IMR-90 (cell line): ENCODE results near the gene ALKBH7. TPM values are rescaled to one million over a fixed set of nuclear protein-coding genes. Genes with fewer than 3 reads are reported as not detected.
A peak's percentile ranks its signal among the peaks of the same experiment; 100 is the strongest.

ENCODE experiments used
- ATAC-seq: fragments of 200-7000 bp; cut with Tn5 transposase; 2 replicates; pipeline ENCODE4 v1.9.1; 2020; ENCODE audit warnings: low read depth, mild to moderate bottlenecking, moderate library complexity
- BruUV-seq: library from RNA; stranded (reverse); fragments of 400-500 nt; replicated peaks from 2 replicates; lab custom pipeline; 2021; lab: Mats Ljungman, UMichigan
- CTCF ChIA-PET: fragments of 300-600 bp; formaldehyde crosslinking; extraction: SDS; loops from one replicate; lab custom pipeline; 2021; ENCODE audit warnings: antibody characterized with exemption; lab: Yijun Ruan, JAX
- POLR2A ChIA-PET: fragments of 300-600 bp; sonication (Branson Sonifier 250); formaldehyde crosslinking; loops from one replicate; lab custom pipeline; 2022; ENCODE audit warnings: antibody characterized with exemption; ENCODE audit not compliant: unreplicated experiment; lab: Charles Lee
- DNase-seq: peaks from one replicate; pipeline ENCODE4 v3.0.0; 2013
- H2AFZ ChIP-seq: replicated peaks from 2 replicates; pipeline ENCODE3; 2013; ENCODE audit warnings: low read length, mild to moderate bottlenecking; ENCODE audit not compliant: poor library complexity
- H2AK5ac ChIP-seq: 2 replicates; pipeline ENCODE4 v1.6.1; 2013; ENCODE audit warnings: low read depth, low read length, inconsistent platforms
- H2AK9ac ChIP-seq: replicated peaks from 2 replicates; pipeline ENCODE3; 2013; ENCODE audit warnings: mild to moderate bottlenecking, low read depth, low read length, moderate library complexity; ENCODE audit not compliant: poor library complexity
- H2BK120ac ChIP-seq: 2 replicates; pipeline ENCODE4 v1.6.1; 2013; ENCODE audit warnings: low read depth, low read length, inconsistent platforms
- H2BK15ac ChIP-seq: 3 replicates; pipeline ENCODE4 v1.6.1; 2013; ENCODE audit warnings: low read depth, low read length, inconsistent platforms
- H2BK20ac ChIP-seq: 2 replicates; pipeline ENCODE4 v1.6.1; 2013; ENCODE audit warnings: low read depth, mild to moderate bottlenecking, inconsistent platforms, low read length, moderate library complexity
- H2BK5ac ChIP-seq: 2 replicates; pipeline ENCODE4 v1.6.1; 2013; ENCODE audit warnings: mild to moderate bottlenecking, low read depth, low read length, inconsistent platforms; ENCODE audit not compliant: poor library complexity, severe bottlenecking
- H3K14ac ChIP-seq: replicated peaks from 2 replicates; pipeline ENCODE4 v1.6.1; 2013; ENCODE audit warnings: low read depth, low read length, inconsistent platforms
- H3K18ac ChIP-seq: 2 replicates; pipeline ENCODE4 v1.6.1; 2013; ENCODE audit warnings: low read depth, low read length, control low read depth
- H3K23ac ChIP-seq: 2 replicates; pipeline ENCODE4 v1.6.1; 2013; ENCODE audit warnings: low read depth, low read length, inconsistent platforms
- H3K27ac ChIP-seq: 2 replicates; pipeline ENCODE4 v1.5.1; 2013; ENCODE audit warnings: mild to moderate bottlenecking, control low read depth, low read length; ENCODE audit not compliant: insufficient read depth
- H3K27me3 ChIP-seq: 2 replicates; pipeline ENCODE4 v1.6.1; 2013; ENCODE audit warnings: low read length; ENCODE audit not compliant: control insufficient read depth, insufficient read depth
- H3K36me3 ChIP-seq: 2 replicates; pipeline ENCODE4 v1.6.1; 2013; ENCODE audit warnings: low read length, mixed read lengths; ENCODE audit not compliant: control insufficient read depth, insufficient read depth
- H3K4ac ChIP-seq: 2 replicates; pipeline ENCODE4 v1.6.1; 2013; ENCODE audit warnings: low read depth, low read length, inconsistent platforms
- H3K4me1 ChIP-seq: 2 replicates; pipeline ENCODE4 v1.6.1; 2013; ENCODE audit warnings: low read length, mixed read lengths; ENCODE audit not compliant: control insufficient read depth, insufficient read depth
- H3K4me2 ChIP-seq: 2 replicates; pipeline ENCODE4 v1.6.1; 2013; ENCODE audit warnings: low read depth, mild to moderate bottlenecking, control low read depth, low read length, moderate library complexity
- H3K4me3 ChIP-seq: 2 replicates; pipeline ENCODE4 v1.5.1; 2013; ENCODE audit warnings: low read depth, mild to moderate bottlenecking, control low read depth, low read length, moderate library complexity; ENCODE audit not compliant: insufficient read depth
- H3K56ac ChIP-seq: 2 replicates; pipeline ENCODE4 v1.6.1; 2013; ENCODE audit warnings: low read length, inconsistent platforms; ENCODE audit not compliant: insufficient read depth; ENCODE audit errors: extremely low read depth
- H3K79me1 ChIP-seq, 2 experiments: 2 replicates each; pipeline ENCODE4 v1.6.1; 2013; ENCODE audit warnings: low read length in 2 of 2, inconsistent platforms in 1 of 2, low read depth in 1 of 2
- H3K9ac ChIP-seq: 2 replicates; pipeline ENCODE4 v1.6.1; 2013; ENCODE audit warnings: low read depth, low read length, control low read depth
- H3K9me1 ChIP-seq: 2 replicates; pipeline ENCODE4 v1.6.1; 2013; ENCODE audit warnings: low read length, inconsistent platforms; ENCODE audit not compliant: insufficient read depth
- H3K9me3 ChIP-seq: 2 replicates; pipeline ENCODE4 v1.6.1; 2013; ENCODE audit warnings: low read length; ENCODE audit not compliant: control insufficient read depth, insufficient read depth
- H4K20me1 ChIP-seq: 2 replicates; pipeline ENCODE4 v1.6.1; 2013; ENCODE audit warnings: low read length, inconsistent platforms; ENCODE audit not compliant: insufficient read depth
- H4K5ac ChIP-seq: 2 replicates; pipeline ENCODE4 v1.6.1; 2013; ENCODE audit warnings: mild to moderate bottlenecking, low read depth, low read length, control low read depth
- H4K8ac ChIP-seq, 2 experiments: 2 replicates each; pipeline ENCODE4 v1.6.1; 2013; ENCODE audit warnings: low read depth in 2 of 2, low read length in 2 of 2, control low read depth in 1 of 2, inconsistent platforms in 1 of 2
- H4K91ac ChIP-seq: 2 replicates; pipeline ENCODE4 v1.6.1; 2013; ENCODE audit warnings: low read depth, low read length, inconsistent platforms; ENCODE audit not compliant: insufficient read depth
- BHLHE40 ChIP-seq: fragments of 150-350 bp; IDR thresholded peaks from 2 replicates; pipeline ENCODE4 v1.6.1; 2016; ENCODE audit warnings: mild to moderate bottlenecking, low read depth, low read length
- CEBPB ChIP-seq: IDR thresholded peaks from 2 replicates; pipeline ENCODE4 v1.6.1; 2012; ENCODE audit warnings: low read depth, low read length, improper control_type of control experiment
- CHD1 ChIP-seq: IDR thresholded peaks from 2 replicates; pipeline ENCODE4 v1.6.1; 2012; ENCODE audit warnings: low read depth, low read length, improper control_type of control experiment
- CTCF ChIP-seq: conservative IDR thresholded peaks from 2 replicates; pipeline ENCODE4 v1.5.1; 2012; ENCODE audit warnings: mild to moderate bottlenecking, low read depth, low read length, improper control_type of control experiment
- ELK1 ChIP-seq: fragments of 150-350 bp; IDR thresholded peaks from 2 replicates; pipeline ENCODE4 v1.6.1; 2016; ENCODE audit warnings: low read depth, mild to moderate bottlenecking, low read length, moderate library complexity, borderline replicate concordance
- FOS ChIP-seq: fragments of 150-350 bp; IDR thresholded peaks from 2 replicates; pipeline ENCODE4 v1.6.1; 2016; ENCODE audit warnings: low read depth, low read length
- MAZ ChIP-seq: IDR thresholded peaks from 2 replicates; pipeline ENCODE4 v1.6.1; 2012; ENCODE audit warnings: low read depth, mild to moderate bottlenecking, low read length, improper control_type of control experiment, moderate library complexity, borderline replicate concordance
- POLR2A ChIP-seq: IDR thresholded peaks from 2 replicates; pipeline ENCODE4 v1.6.1; 2012; ENCODE audit warnings: mild to moderate bottlenecking, low read depth, low read length
- RAD21 ChIP-seq: IDR thresholded peaks from 2 replicates; pipeline ENCODE4 v1.6.1; 2012; ENCODE audit warnings: low read length, improper control_type of control experiment
- RCOR1 ChIP-seq: IDR thresholded peaks from 2 replicates; pipeline ENCODE4 v1.6.1; 2012; ENCODE audit warnings: mild to moderate bottlenecking, low read length, improper control_type of control experiment; ENCODE audit not compliant: insufficient replicate concordance
- RFX5 ChIP-seq: IDR thresholded peaks from 2 replicates; pipeline ENCODE4 v1.8.0; 2012; ENCODE audit warnings: low read depth, mild to moderate bottlenecking, low read length, moderate library complexity
- SMC3 ChIP-seq: fragments of 150-350 bp; IDR thresholded peaks from 2 replicates; pipeline ENCODE4 v1.6.1; 2016; ENCODE audit warnings: low read depth, mild to moderate bottlenecking, antibody characterized with exemption, low read length, moderate library complexity
- USF2 ChIP-seq: fragments of 150-350 bp; IDR thresholded peaks from 2 replicates; pipeline ENCODE4 v1.6.1; 2017; ENCODE audit warnings: mild to moderate bottlenecking, antibody characterized with exemption, low read length, low read depth
- WGBS, 2 experiments: methylation state at CpG; one replicate each; pipeline versions ENCODE4 v1.1.5 to v1.1.7; 2013; ENCODE audit warnings: missing lambda C conversion rate in 2 of 2; ENCODE audit not compliant: insufficient read length in 1 of 2; ENCODE audit errors: extremely low coverage in 2 of 2; 5-methylcytosine and 5-hydroxymethylcytosine counted together
- dilution Hi-C: fragments of 300-500 bp; cut with HindIII; formaldehyde crosslinking; loops from one replicate; pipeline ENCODE4 v1.14.3; 2018; ENCODE audit warnings: low sequenced_read_pairs; ENCODE audit not compliant: unreplicated experiment
- in situ Hi-C: fragments of 300-500 bp; cut with MboI; formaldehyde crosslinking; loops from 3 replicates; pipeline ENCODE4 v1.14.3; 2019; ENCODE audit warnings: low sequenced_read_pairs, inconsistent platforms, mixed read lengths
- intact Hi-C: fragments of 100-400 bp; cut with micrococcal nuclease; formaldehyde crosslinking; loops from 2 replicates; pipeline ENCODE4 v1.10.0; 2022
- polyA plus RNA-seq, 3 experiments: library from polyadenylated mRNA; depleted of rRNA; stranded (reverse); fragments of >200 nt; gene quantifications; 2 replicates each; pipeline ENCODE4 v1.2.3, GENCODE V29; 2012; ENCODE audit warnings: low replicate concordance in 1 of 3
- total RNA-seq: library from RNA; depleted of rRNA; stranded (reverse); fragments of >200 nt; gene quantifications from 2 replicates; pipeline ENCODE4 v1.2.3, GENCODE V29; 2012

ALKBH7 gene
- total and polyA plus RNA-seq, 2 of the 4 experiments (the other 2 are of a cell fraction), result 9.3 to 22.5 TPM

- no peak overlapping the region for H2AFZ ChIP-seq
- peaks cover 70% of the 10 kb centered on the region for H3K36me3 ChIP-seq
- H4K5ac ChIP-seq, result no peak overlapping the region
- H2BK20ac ChIP-seq, result no peak overlapping the region
- ATAC-seq, result no peak
- H2BK5ac ChIP-seq, result no peak overlapping the region
- H3K27ac ChIP-seq, result no peak overlapping the region
- no peak overlapping the region for H3K14ac ChIP-seq
- H2AK5ac ChIP-seq, result no peak overlapping the region
- no peak overlapping the region for H3K56ac ChIP-seq
- 92% methylated on average over 14 of the region's 19 CpGs; no CpG with 5 or more reads in 1 of the 2 experiments for WGBS, 2 experiments
- CTCF ChIA-PET, result no interaction called here
- POLR2A ChIA-PET, result no interaction called here
- no peak for DNase-seq
- intact Hi-C loops (no loop called here), in situ Hi-C loops (no loop called here), dilution Hi-C loops (no loop called here)
- no peak overlapping the region for H4K8ac ChIP-seq
- BruUV-seq, result no TSS peak
- no peak overlapping the region for H3K4me3 ChIP-seq
- H3K9me1 ChIP-seq, result no peaks in the 10 kb centered on the region
- no peak overlapping the region for H3K23ac ChIP-seq
- peak overlapping the region; percentile 16 for H2AK9ac ChIP-seq
- H4K91ac ChIP-seq, result no peak overlapping the region
- TF ChIP-seq BHLHE40, result no peak
- no peak for TF ChIP-seq RFX5
- no peak for TF ChIP-seq SMC3
- TF ChIP-seq CTCF, result no peak
- no peak for TF ChIP-seq FOS
- TF ChIP-seq RAD21, result no peak
- no peak for TF ChIP-seq POLR2A
- no peak for TF ChIP-seq RCOR1
- no peak for TF ChIP-seq USF2
- no peak for TF ChIP-seq ELK1
- no peak for TF ChIP-seq CEBPB
- no peak for TF ChIP-seq MAZ
- no peak for TF ChIP-seq CHD1
- no peaks in the 10 kb centered on the region for H4K20me1 ChIP-seq
- peaks cover 0 to 3% of the 10 kb centered on the region in 2 experiments; a peak in 2 of 4 replicates for H3K79me1 ChIP-seq
- peaks cover 7% of the 10 kb centered on the region; the same call in 1 of the 2 replicates for H3K9me3 ChIP-seq
- H3K4me1 ChIP-seq, result peaks cover 2% of the 10 kb centered on the region; the same call in 1 of the 2 replicates
- H3K4ac ChIP-seq, result no peak overlapping the region
- H2BK120ac ChIP-seq, result no peak overlapping the region
- H2BK15ac ChIP-seq, result no peak overlapping the region
- H3K27me3 ChIP-seq, result no peaks in the 10 kb centered on the region
- H3K9ac ChIP-seq, result no peak overlapping the region
- H3K18ac ChIP-seq, result no peak overlapping the region
- no peak overlapping the region for H3K4me2 ChIP-seq
Observed at GRCh38 chr19:6383188-6383587, 10.6 kb downstream of the ALKBH7 start.
